IMR-90 (cell line): Measurements from ENCODE around the gene CXADR.

Source experiments
- CHD1 ChIP-seq: IDR thresholded peaks from 2 replicates; pipeline ENCODE4 v1.6.1; 2012; ENCODE audit warnings: low read depth, low read length, improper control_type of control experiment
- CTCF ChIP-seq: conservative IDR thresholded peaks from 2 replicates; pipeline ENCODE4 v1.5.1; 2012; ENCODE audit warnings: mild to moderate bottlenecking, low read depth, low read length, improper control_type of control experiment
- NFE2L2 ChIP-seq: fragments of 150-350 bp; IDR thresholded peaks from 2 replicates; pipeline ENCODE4 v1.6.1; 2016; ENCODE audit warnings: low read depth, mild to moderate bottlenecking, low read length
- POLR2A ChIP-seq: IDR thresholded peaks from 2 replicates; pipeline ENCODE4 v1.6.1; 2012; ENCODE audit warnings: mild to moderate bottlenecking, low read depth, low read length
- RAD21 ChIP-seq: IDR thresholded peaks from 2 replicates; pipeline ENCODE4 v1.6.1; 2012; ENCODE audit warnings: low read length, improper control_type of control experiment
- SMC3 ChIP-seq: fragments of 150-350 bp; IDR thresholded peaks from 2 replicates; pipeline ENCODE4 v1.6.1; 2016; ENCODE audit warnings: low read depth, mild to moderate bottlenecking, antibody characterized with exemption, low read length, moderate library complexity
- TF ChIP-seq, protein P1 (sequence below): fragments of 150-350 bp; IDR thresholded peaks from 2 replicates; pipeline ENCODE4 v1.6.1; 2016; ENCODE audit warnings: low read depth, mild to moderate bottlenecking, low read length, moderate library complexity, borderline replicate concordance

GRCh38 chr21:17550671-17551308 lies 37.9 kb downstream of the CXADR start:
- TF ChIP-seq CTCF (no peak), POLR2A (no peak), NFE2L2 (no peak), CHD1 (no peak), SMC3 (no peak), RAD21 (no peak)
- TF ChIP-seq, protein P1, sequence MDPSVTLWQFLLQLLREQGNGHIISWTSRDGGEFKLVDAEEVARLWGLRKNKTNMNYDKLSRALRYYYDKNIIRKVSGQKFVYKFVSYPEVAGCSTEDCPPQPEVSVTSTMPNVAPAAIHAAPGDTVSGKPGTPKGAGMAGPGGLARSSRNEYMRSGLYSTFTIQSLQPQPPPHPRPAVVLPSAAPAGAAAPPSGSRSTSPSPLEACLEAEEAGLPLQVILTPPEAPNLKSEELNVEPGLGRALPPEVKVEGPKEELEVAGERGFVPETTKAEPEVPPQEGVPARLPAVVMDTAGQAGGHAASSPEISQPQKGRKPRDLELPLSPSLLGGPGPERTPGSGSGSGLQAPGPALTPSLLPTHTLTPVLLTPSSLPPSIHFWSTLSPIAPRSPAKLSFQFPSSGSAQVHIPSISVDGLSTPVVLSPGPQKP: no peak
